GM19395 (cell line): ENCODE measurements around the gene GNB5.
A peak's percentile ranks its signal among the peaks of the same experiment; 100 is the strongest.

Experiments used
- ATAC-seq: cut with Tn5 transposase; IDR thresholded peaks from one replicate; pipeline ENCODE4 v1.9.1; 2021; ENCODE audit warnings: mild to moderate bottlenecking, moderate library complexity; ENCODE audit not compliant: unreplicated experiment

Gene GNB5

GRCh38 chr15:52208306-52208946 is 17.2 kb upstream of the GNB5 start:
- peak; percentile 80 for ATAC-seq

- no peak for ATAC-seq
Measured at GRCh38 chr15:52207191-52207590, 16.0 kb upstream of the GNB5 start.

- no peak for ATAC-seq
Measured at GRCh38 chr15:52206446-52206845, 15.3 kb upstream of the GNB5 start.

GRCh38 chr15:52204657-52205056 is 13.5 kb upstream of the GNB5 start:
- no peak for ATAC-seq

- ATAC-seq: no peak
Measured at GRCh38 chr15:52200831-52201365, 9.7 kb upstream of the GNB5 start.

GRCh38 chr15:52199271-52199670 is 8.1 kb upstream of the GNB5 start:
- no peak for ATAC-seq

GRCh38 chr15:52196891-52197290 is 5.7 kb upstream of the GNB5 start:
- no peak for ATAC-seq

- no peak for ATAC-seq
Measured at GRCh38 chr15:52193791-52194190, 2.6 kb upstream of the GNB5 start.

- no peak for ATAC-seq
Measured at GRCh38 chr15:52193321-52193720, 2.1 kb upstream of the GNB5 start.

GRCh38 chr15:52186651-52187486 is 4.3 kb downstream of the GNB5 start:
- ATAC-seq: no peak

GRCh38 chr15:52185151-52185561 is 6.0 kb downstream of the GNB5 start:
- ATAC-seq: no peak

GRCh38 chr15:52184721-52185120 is 6.5 kb downstream of the GNB5 start:
- ATAC-seq: no peak

GRCh38 chr15:52183562-52184173 is 7.5 kb downstream of the GNB5 start:
- no peak for ATAC-seq

GRCh38 chr15:52181938-52182780 is 9.0 kb downstream of the GNB5 start:
- no peak for ATAC-seq

GRCh38 chr15:52180851-52181450 is 10.2 kb downstream of the GNB5 start:
- no peak for ATAC-seq

GRCh38 chr15:52180196-52180835 is 10.9 kb downstream of the GNB5 start:
- peak; percentile 39 for ATAC-seq

- ATAC-seq: peak; percentile 84
Measured at GRCh38 chr15:52179278-52180195, 11.7 kb downstream of the GNB5 start.

GRCh38 chr15:52178765-52179164 is 12.4 kb downstream of the GNB5 start:
- no peak for ATAC-seq

- no peak for ATAC-seq
Measured at GRCh38 chr15:52172869-52173268, 18.3 kb downstream of the GNB5 start.
